ENCODE measurements around the gene USP50. TPM values are rescaled to one million over a fixed set of nuclear protein-coding genes. Genes with fewer than 3 reads are reported as not detected.
"Not testable (repeated sequence)": the region's sequence is repeated elsewhere in the genome, so short reads cannot be mapped to it uniquely, and the experiment has no call there.

USP50 gene
- total RNA-seq (2014; rRNA removed; shearing (Covaris generic)): not detected in 2 replicates

GRCh38 chr15:50546566-50546965 is at the start of gene USP50:
TSS of gene USP50 (minus strand) at chr15:50546666. CDS start at chr15:50546525, 141 bp downstream.
- no peak for DNase-seq (ENCODE audit: low spot score)

- no peak for DNase-seq (ENCODE audit: low spot score)
Measured at GRCh38 chr15:50594311-50594710, 47.8 kb upstream of the USP50 start.

GRCh38 chr15:50593761-50594160 is 47.3 kb upstream of the USP50 start:
- DNase-seq (ENCODE audit: low spot score): no peak

- no peak for DNase-seq (ENCODE audit: low spot score)
Measured at GRCh38 chr15:50590288-50590687, 43.8 kb upstream of the USP50 start.

- DNase-seq (ENCODE audit: low spot score): no peak
Measured at GRCh38 chr15:50577492-50577891, 31.0 kb upstream of the USP50 start.

- no peak for DNase-seq (ENCODE audit: low spot score)
Measured at GRCh38 chr15:50576166-50576565, 29.7 kb upstream of the USP50 start.

- DNase-seq (ENCODE audit: low spot score): not testable (repeated sequence)
Measured at GRCh38 chr15:50573842-50574241, 27.4 kb upstream of the USP50 start.

GRCh38 chr15:50563756-50564155 is 17.3 kb upstream of the USP50 start:
- no peak for DNase-seq (ENCODE audit: low spot score)

- DNase-seq (ENCODE audit: low spot score): no peak
Measured at GRCh38 chr15:50562735-50563640, 16.5 kb upstream of the USP50 start.

GRCh38 chr15:50558012-50558411 is 11.5 kb upstream of the USP50 start:
- no peak for DNase-seq (ENCODE audit: low spot score)

- no peak for DNase-seq (ENCODE audit: low spot score)
Measured at GRCh38 chr15:50556642-50557371, 10.3 kb upstream of the USP50 start.

GRCh38 chr15:50552238-50552637 is 5.8 kb upstream of the USP50 start:
- DNase-seq (ENCODE audit: low spot score): no peak

- DNase-seq (ENCODE audit: low spot score): no peak
Measured at GRCh38 chr15:50549326-50549725, 2.9 kb upstream of the USP50 start.

GRCh38 chr15:50544368-50544767 is 2.1 kb downstream of the USP50 start:
- DNase-seq (ENCODE audit: low spot score): no peak

- DNase-seq (ENCODE audit: low spot score): no peak
Measured at GRCh38 chr15:50543556-50543955, 2.9 kb downstream of the USP50 start.

- DNase-seq (ENCODE audit: low spot score): no peak
Measured at GRCh38 chr15:50542887-50543210, 3.6 kb downstream of the USP50 start.

GRCh38 chr15:50531766-50532165 is 14.7 kb downstream of the USP50 start:
- no peak for DNase-seq (ENCODE audit: low spot score)

- DNase-seq (ENCODE audit: low spot score): no peak
Measured at GRCh38 chr15:50531163-50531562, 15.3 kb downstream of the USP50 start.

- DNase-seq (ENCODE audit: low spot score): no peak
Measured at GRCh38 chr15:50523851-50524251, 22.6 kb downstream of the USP50 start.

GRCh38 chr15:50519740-50520425 is 26.6 kb downstream of the USP50 start:
- DNase-seq (ENCODE audit: low spot score): no peak

- DNase-seq (ENCODE audit: low spot score): no peak
Measured at GRCh38 chr15:50513001-50513400, 33.5 kb downstream of the USP50 start.

GRCh38 chr15:50506121-50506520 is 40.3 kb downstream of the USP50 start:
- no peak for DNase-seq (ENCODE audit: low spot score)
